Choroid plexus epithelial cell (primary cell): Measurements from ENCODE around the gene EGFLAM.

Source experiments
- DNase-seq: peaks from one replicate; pipeline ENCODE4 v3.0.0-alpha.2; 2010; ENCODE audit warnings: low read depth
- H3K4me3 ChIP-seq: 2 replicates; pipeline ENCODE4 v1.5.1; 2011; ENCODE audit warnings: low read depth, mild to moderate bottlenecking, control low read depth, low read length, moderate library complexity
- CTCF ChIP-seq: conservative IDR thresholded peaks from 2 replicates; pipeline ENCODE4 v1.5.1; 2011; ENCODE audit warnings: low read depth, mild to moderate bottlenecking, control low read depth, inconsistent platforms, low read length, moderate library complexity

Gene EGFLAM

GRCh38 chr5:38387161-38387560, 128.8 kb downstream of the EGFLAM start:
- TF ChIP-seq CTCF: no peak
- DNase-seq: no peak
- no peak overlapping the region for H3K4me3 ChIP-seq

GRCh38 chr5:38393636-38394035, 135.3 kb downstream of the EGFLAM start:
- no peak overlapping the region for H3K4me3 ChIP-seq
- no peak for TF ChIP-seq CTCF
- DNase-seq: no peak

- no peak for TF ChIP-seq CTCF
- H3K4me3 ChIP-seq: no peak overlapping the region
- DNase-seq: no peak
Observed at GRCh38 chr5:38396766-38397165, 138.4 kb downstream of the EGFLAM start.

GRCh38 chr5:38400365-38400764, 142.0 kb downstream of the EGFLAM start:
- H3K4me3 ChIP-seq: no peak overlapping the region
- no peak for DNase-seq
- no peak for TF ChIP-seq CTCF

- no peak for TF ChIP-seq CTCF
- no peak overlapping the region for H3K4me3 ChIP-seq
- DNase-seq: no peak
Observed at GRCh38 chr5:38401145-38401544, 142.8 kb downstream of the EGFLAM start.

GRCh38 chr5:38403406-38403805, 145.0 kb downstream of the EGFLAM start:
- TF ChIP-seq CTCF: no peak
- DNase-seq: peak; percentile 56
- H3K4me3 ChIP-seq: no peak overlapping the region

- TF ChIP-seq CTCF: no peak
- DNase-seq: no peak
- H3K4me3 ChIP-seq: no peak overlapping the region
Observed at GRCh38 chr5:38403877-38404635, 145.7 kb downstream of the EGFLAM start.
